Keratinocyte (primary cell): ENCODE data around the gene RFXANK.

ENCODE experiments used
- EZH2 ChIP-seq: IDR thresholded peaks from one replicate; pipeline ENCODE4 v1.6.1; 2012; ENCODE audit warnings: inconsistent platforms, mild to moderate bottlenecking, low read length, moderate library complexity
- TF ChIP-seq, protein P1 (sequence below), 3 experiments: IDR thresholded peaks in 1 of 3; conservative IDR thresholded peaks in 1 of 3; optimal IDR thresholded peaks in 1 of 3; 2 replicates in 2 of 3; 3 replicates in 1 of 3; pipeline versions ENCODE3 to v1.5.1; 2011; ENCODE audit warnings: low read length in 3 of 3, mild to moderate bottlenecking in 3 of 3, moderate library complexity in 2 of 3, control low read depth in 1 of 3, inconsistent platforms in 1 of 3; ENCODE audit not compliant: insufficient read depth in 2 of 3; ENCODE audit errors: extremely low read depth in 1 of 3

DNA sequence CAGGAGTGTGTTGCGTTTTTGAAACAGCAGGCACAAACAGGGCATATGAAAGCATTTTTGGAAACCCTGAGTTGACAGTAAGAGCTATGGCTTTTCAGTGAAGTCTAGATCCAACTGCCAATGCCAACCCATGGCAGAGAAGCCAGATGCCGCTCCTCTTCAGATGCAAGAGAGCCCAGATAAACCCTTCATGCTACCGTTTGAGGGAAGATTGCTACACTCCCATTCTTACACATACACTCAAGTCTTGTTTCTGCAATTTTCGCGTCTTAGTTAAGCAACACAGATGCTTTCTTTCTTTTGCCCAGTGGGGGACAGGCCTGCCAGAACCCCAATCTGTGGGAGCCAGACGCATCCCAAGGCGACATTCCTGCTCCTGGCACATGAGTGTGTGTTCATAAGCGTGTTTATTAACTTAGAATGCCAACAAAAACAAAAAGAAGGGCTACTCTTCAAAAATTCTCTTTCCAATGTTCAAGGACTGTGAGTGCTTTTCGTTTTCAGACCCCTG lies 10.5 kb upstream of the RFXANK start:
- TF ChIP-seq EZH2: no peak
- TF ChIP-seq, protein P1, sequence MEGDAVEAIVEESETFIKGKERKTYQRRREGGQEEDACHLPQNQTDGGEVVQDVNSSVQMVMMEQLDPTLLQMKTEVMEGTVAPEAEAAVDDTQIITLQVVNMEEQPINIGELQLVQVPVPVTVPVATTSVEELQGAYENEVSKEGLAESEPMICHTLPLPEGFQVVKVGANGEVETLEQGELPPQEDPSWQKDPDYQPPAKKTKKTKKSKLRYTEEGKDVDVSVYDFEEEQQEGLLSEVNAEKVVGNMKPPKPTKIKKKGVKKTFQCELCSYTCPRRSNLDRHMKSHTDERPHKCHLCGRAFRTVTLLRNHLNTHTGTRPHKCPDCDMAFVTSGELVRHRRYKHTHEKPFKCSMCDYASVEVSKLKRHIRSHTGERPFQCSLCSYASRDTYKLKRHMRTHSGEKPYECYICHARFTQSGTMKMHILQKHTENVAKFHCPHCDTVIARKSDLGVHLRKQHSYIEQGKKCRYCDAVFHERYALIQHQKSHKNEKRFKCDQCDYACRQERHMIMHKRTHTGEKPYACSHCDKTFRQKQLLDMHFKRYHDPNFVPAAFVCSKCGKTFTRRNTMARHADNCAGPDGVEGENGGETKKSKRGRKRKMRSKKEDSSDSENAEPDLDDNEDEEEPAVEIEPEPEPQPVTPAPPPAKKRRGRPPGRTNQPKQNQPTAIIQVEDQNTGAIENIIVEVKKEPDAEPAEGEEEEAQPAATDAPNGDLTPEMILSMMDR (optimal IDR thresholded peaks at IDR 0.05 in 1 of 3, IDR thresholded peaks at IDR 0.05 in 1 of 3, conservative IDR thresholded peaks at IDR 0.05 in 1 of 3; ENCODE audit: extremely low read depth in 1 of 3, insufficient read depth in 2 of 3, low read length in 3 of 3): no peak
